GM12878 (cell line): ENCODE data around the gene PRKRIP1. TPM values are rescaled to one million over a fixed set of nuclear protein-coding genes. Genes with fewer than 3 reads are reported as not detected.

Experiments used
- ATF2 ChIP-seq: IDR thresholded peaks from 2 replicates; pipeline ENCODE4 v1.6.1; 2012; ENCODE audit warnings: low read length, inconsistent platforms
- BCL3 ChIP-seq: IDR thresholded peaks from 2 replicates; pipeline ENCODE4 v1.6.1; 2011; ENCODE audit warnings: borderline replicate concordance, low read depth, mild to moderate bottlenecking, moderate library complexity, low read length; ENCODE audit not compliant: insufficient read depth, poor library complexity, severe bottlenecking
- BMI1 ChIP-seq: fragments of 450-650 bp; IDR thresholded peaks from 2 replicates; pipeline ENCODE4 v1.6.1; 2016; ENCODE audit warnings: mild to moderate bottlenecking, moderate library complexity, borderline replicate concordance
- DPF2 ChIP-seq: fragments of 450-650 bp; IDR thresholded peaks from 2 replicates; pipeline ENCODE4 v1.6.1; 2017; ENCODE audit warnings: mild to moderate bottlenecking
- KAT2A ChIP-seq: conservative IDR thresholded peaks from 2 replicates; pipeline ENCODE4 v1.6.1; 2011; ENCODE audit warnings: low read depth, low read length; ENCODE audit not compliant: control insufficient read depth
- KDM1A ChIP-seq: fragments of 200-600 bp; sonication (generic); IDR thresholded peaks from 2 replicates; pipeline ENCODE4 v1.6.1; 2016; ENCODE audit warnings: borderline replicate concordance
- NFYB ChIP-seq: IDR thresholded peaks from 2 replicates; pipeline ENCODE4 v1.6.1; 2011; ENCODE audit warnings: low read depth, mild to moderate bottlenecking, low read length, improper control_type of control experiment, moderate library complexity; ENCODE audit not compliant: insufficient read depth
- RAD51 ChIP-seq: fragments of 450-650 bp; IDR thresholded peaks from 2 replicates; pipeline ENCODE4 v1.6.1; 2016; ENCODE audit warnings: moderate library complexity, mild to moderate bottlenecking, inconsistent platforms
- RELB ChIP-seq: fragments of 450-650 bp; IDR thresholded peaks from 2 replicates; pipeline ENCODE4 v1.6.1; 2017; ENCODE audit warnings: low read depth, mild to moderate bottlenecking, moderate library complexity
- ZBTB11 ChIP-seq: fragments of 450-650 bp; formaldehyde crosslinking; IDR thresholded peaks from 2 replicates; pipeline ENCODE4 v1.5.0; 2022; ENCODE audit warnings: mild to moderate bottlenecking, missing genetic modification characterization
- ZBTB33 ChIP-seq: fragments of 450-650 bp; IDR thresholded peaks from 2 replicates; pipeline ENCODE4 v1.6.1; 2017; ENCODE audit warnings: mild to moderate bottlenecking
- ZNF384 ChIP-seq: IDR thresholded peaks from 2 replicates; pipeline ENCODE4 v1.6.1; 2012; ENCODE audit warnings: low read depth, mild to moderate bottlenecking, low read length, improper control_type of control experiment, borderline replicate concordance
- ZNF622 ChIP-seq: fragments of 450-650 bp; IDR thresholded peaks from 2 replicates; pipeline ENCODE4 v1.6.1; 2017; ENCODE audit warnings: mild to moderate bottlenecking, inconsistent platforms
- polyA plus RNA-seq, 11 experiments: library from polyadenylated mRNA; depleted of rRNA in 4 of 11; unstranded in 6 of 11; stranded (reverse) in 5 of 11; fragments of >200 nt; fragmentation: Nextera tagmentation in 4 of 11; fragmentation: Illumina TruSeq in 1 of 11; extraction: Ambion mirVana in 4 of 11; extraction: Trizol in 1 of 11; gene quantifications; 1 replicate in 1 of 11; 2 replicates in 10 of 11; pipeline versions ENCODE4 v1.2.1 to v1.2.3, GENCODE V29; 2011 to 2016; ENCODE audit warnings: inconsistent platforms in 2 of 11, missing spikeins in 2 of 11, low read depth in 1 of 11
- total RNA-seq, 4 experiments: library from RNA; depleted of rRNA in 3 of 4; stranded (reverse); fragments of >200 nt in 3 of 4; fragmentation: Illumina TruSeq in 1 of 4; extraction: Trizol in 1 of 4; gene quantifications; 2 replicates each; pipeline versions ENCODE4 v1.2.1 to v1.2.3, GENCODE V29; 2013 to 2021
- TF ChIP-seq, protein P1 (sequence below): fragments of 450-650 bp; IDR thresholded peaks from 2 replicates; pipeline ENCODE4 v1.6.1; 2016; ENCODE audit warnings: mild to moderate bottlenecking
- TF ChIP-seq, protein P2 (sequence below): fragments of 450-650 bp; conservative IDR thresholded peaks from 2 replicates; pipeline ENCODE4 v1.6.1; 2017; ENCODE audit warnings: mild to moderate bottlenecking, moderate library complexity

Gene PRKRIP1
- total and polyA plus RNA-seq, 10 of the 15 experiments (the other 5 are each of a cell fraction or from before 2014, with no cell fraction given): 17.0 to 38.4 (median 25.5) TPM

GRCh38 chr7:102425639-102426267 is 29.6 kb downstream of the PRKRIP1 start (continued):
- no peak for TF ChIP-seq RAD51
- no peak for TF ChIP-seq KAT2A
- TF ChIP-seq RELB: peak; percentile 99
- TF ChIP-seq ZBTB11: no peak
- no peak for TF ChIP-seq NFYB
- no peak for TF ChIP-seq ATF2
- TF ChIP-seq, protein P1, sequence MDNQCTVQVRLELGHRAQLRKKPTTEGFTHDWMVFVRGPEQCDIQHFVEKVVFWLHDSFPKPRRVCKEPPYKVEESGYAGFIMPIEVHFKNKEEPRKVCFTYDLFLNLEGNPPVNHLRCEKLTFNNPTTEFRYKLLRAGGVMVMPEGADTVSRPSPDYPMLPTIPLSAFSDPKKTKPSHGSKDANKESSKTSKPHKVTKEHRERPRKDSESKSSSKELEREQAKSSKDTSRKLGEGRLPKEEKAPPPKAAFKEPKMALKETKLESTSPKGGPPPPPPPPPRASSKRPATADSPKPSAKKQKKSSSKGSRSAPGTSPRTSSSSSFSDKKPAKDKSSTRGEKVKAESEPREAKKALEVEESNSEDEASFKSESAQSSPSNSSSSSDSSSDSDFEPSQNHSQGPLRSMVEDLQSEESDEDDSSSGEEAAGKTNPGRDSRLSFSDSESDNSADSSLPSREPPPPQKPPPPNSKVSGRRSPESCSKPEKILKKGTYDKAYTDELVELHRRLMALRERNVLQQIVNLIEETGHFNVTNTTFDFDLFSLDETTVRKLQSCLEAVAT: peak; percentile 68
- no peak for TF ChIP-seq ZNF622
- TF ChIP-seq DPF2: peak; percentile 86; the same call in 1 of the 2 replicates
- TF ChIP-seq, protein P2, sequence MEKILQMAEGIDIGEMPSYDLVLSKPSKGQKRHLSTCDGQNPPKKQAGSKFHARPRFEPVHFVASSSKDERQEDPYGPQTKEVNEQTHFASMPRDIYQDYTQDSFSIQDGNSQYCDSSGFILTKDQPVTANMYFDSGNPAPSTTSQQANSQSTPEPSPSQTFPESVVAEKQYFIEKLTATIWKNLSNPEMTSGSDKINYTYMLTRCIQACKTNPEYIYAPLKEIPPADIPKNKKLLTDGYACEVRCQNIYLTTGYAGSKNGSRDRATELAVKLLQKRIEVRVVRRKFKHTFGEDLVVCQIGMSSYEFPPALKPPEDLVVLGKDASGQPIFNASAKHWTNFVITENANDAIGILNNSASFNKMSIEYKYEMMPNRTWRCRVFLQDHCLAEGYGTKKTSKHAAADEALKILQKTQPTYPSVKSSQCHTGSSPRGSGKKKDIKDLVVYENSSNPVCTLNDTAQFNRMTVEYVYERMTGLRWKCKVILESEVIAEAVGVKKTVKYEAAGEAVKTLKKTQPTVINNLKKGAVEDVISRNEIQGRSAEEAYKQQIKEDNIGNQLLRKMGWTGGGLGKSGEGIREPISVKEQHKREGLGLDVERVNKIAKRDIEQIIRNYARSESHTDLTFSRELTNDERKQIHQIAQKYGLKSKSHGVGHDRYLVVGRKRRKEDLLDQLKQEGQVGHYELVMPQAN: peak; percentile 48; the same call in 1 of the 2 replicates
- no peak for TF ChIP-seq BCL3
- TF ChIP-seq ZNF384: no peak
- TF ChIP-seq BMI1: no peak
- no peak for TF ChIP-seq ZBTB33
- no peak for TF ChIP-seq KDM1A
